Measurements from ENCODE around the gene MYH10. TPM values are rescaled to one million over a fixed set of nuclear protein-coding genes. Genes with fewer than 3 reads are reported as not detected.

The MYH10 gene
- total and polyA plus RNA-seq, 2 experiments from 2014 or later, result 46.8 to 69.5 TPM

GRCh38 chr17:8630802-8631553 is 453 bp upstream of the MYH10 start:
- in situ Hi-C loops (cut with MboI), result no loop called here
- Histone ChIP-seq H3K27ac (0 out of 2 replicates have a peak overlapping the region, but pooled peaks have one; percentile 12), H2AFZ (peak overlapping the region; percentile 85), H3K4me2 (ENCODE audit: unreplicated experiment) (peak overlapping the region; percentile 97), H3K79me2 (ENCODE audit: insufficient read depth) (peaks cover 43% of the 10 kb centered on the region), H3K9me2 (ENCODE audit: insufficient read depth) (no peaks in the 10 kb centered on the region), H3K27me3 (replicated peaks; ENCODE audit: insufficient read depth) (no peaks in the 10 kb centered on the region), H4K20me1 (ENCODE audit: insufficient read depth) (no peaks in the 10 kb centered on the region), H3K9me3 (ENCODE audit: low read depth) (no peaks in the 10 kb centered on the region), H3K4me1 (ENCODE audit: insufficient read depth) (peaks cover 9% of the 10 kb centered on the region; the same call in 1 of the 2 replicates), H3K4me3 (peak overlapping the region; percentile 96), H3F3A (ENCODE audit: insufficient read depth) (no peaks in the 10 kb centered on the region; the same call in none of the 2 replicates), H3K9ac (peak overlapping the region; percentile 93), H3K36me3 (ENCODE audit: low read depth) (no peaks in the 10 kb centered on the region)
- WGBS, 2 experiments (ENCODE audit: low coverage in 1 of 2, low lambda C conversion rate in 2 of 2, missing lambda C conversion rate in 2 of 2), result 1 to 2% methylated on average over 47 to 73 of the region's 85 CpGs
- TF ChIP-seq EZH2phosphoT487 (IDR thresholded peaks at IDR 0.05; ENCODE audit: insufficient read depth, low read depth), result no peak
- no peak for TF ChIP-seq EZH2 (IDR thresholded peaks at IDR 0.05; ENCODE audit: insufficient read depth, poor library complexity, severe bottlenecking)
- DNase-seq, result peak; percentile 99

- Histone ChIP-seq H3K36me3 (ENCODE audit: low read depth) (no peaks in the 10 kb centered on the region), H4K20me1 (ENCODE audit: insufficient read depth) (no peaks in the 10 kb centered on the region), H3K9ac (peak overlapping the region; percentile 93), H3K79me2 (ENCODE audit: insufficient read depth) (peaks cover 57% of the 10 kb centered on the region), H3K4me2 (ENCODE audit: unreplicated experiment) (peak overlapping the region; percentile 97), H3F3A (ENCODE audit: insufficient read depth) (no peaks in the 10 kb centered on the region; the same call in none of the 2 replicates), H3K4me3 (peak overlapping the region; percentile 96), H3K27ac (peak overlapping the region; percentile 73), H3K4me1 (ENCODE audit: insufficient read depth) (peaks cover 9% of the 10 kb centered on the region; the same call in 1 of the 2 replicates), H2AFZ (peak overlapping the region; percentile 85), H3K27me3 (replicated peaks; ENCODE audit: insufficient read depth) (no peaks in the 10 kb centered on the region), H3K9me3 (ENCODE audit: low read depth) (no peaks in the 10 kb centered on the region), H3K9me2 (ENCODE audit: insufficient read depth) (no peaks in the 10 kb centered on the region)
- peak; percentile 72 for DNase-seq
- 1 to 2% methylated on average over 29 to 60 of the region's 76 CpGs for WGBS, 2 experiments (ENCODE audit: low coverage in 1 of 2, low lambda C conversion rate in 2 of 2, missing lambda C conversion rate in 2 of 2)
- TF ChIP-seq EZH2 (IDR thresholded peaks at IDR 0.05; ENCODE audit: insufficient read depth, poor library complexity, severe bottlenecking), result no peak
- in situ Hi-C loops (cut with MboI), result no loop called here
Observed at GRCh38 chr17:8629371-8630226, 926 bp downstream of the MYH10 start.

GRCh38 chr17:8628609-8629169 is 1.8 kb downstream of the MYH10 start:
- no peaks in the 10 kb centered on the region for H3K36me3 ChIP-seq (ENCODE audit: low read depth)
- no peaks in the 10 kb centered on the region; the same call in none of the 2 replicates for H3F3A ChIP-seq (ENCODE audit: insufficient read depth)
- 27 to 31% methylated on average over 8 of the region's 8 CpGs for WGBS, 2 experiments (ENCODE audit: low coverage in 1 of 2, low lambda C conversion rate in 2 of 2, missing lambda C conversion rate in 2 of 2)
- TF ChIP-seq EZH2 (IDR thresholded peaks at IDR 0.05; ENCODE audit: insufficient read depth, poor library complexity, severe bottlenecking), result no peak
- TF ChIP-seq EZH2phosphoT487 (IDR thresholded peaks at IDR 0.05; ENCODE audit: insufficient read depth, low read depth), result no peak
- H3K9ac ChIP-seq, result peak overlapping the region; percentile 93
- H3K27me3 ChIP-seq (replicated peaks; ENCODE audit: insufficient read depth), result no peaks in the 10 kb centered on the region
- H3K27ac ChIP-seq, result peak overlapping the region; percentile 73
- H3K4me2 ChIP-seq (ENCODE audit: unreplicated experiment), result peak overlapping the region; percentile 97
- peaks cover 9% of the 10 kb centered on the region; the same call in 1 of the 2 replicates for H3K4me1 ChIP-seq (ENCODE audit: insufficient read depth)
- peak; percentile 18 for DNase-seq
- H3K9me3 ChIP-seq (ENCODE audit: low read depth), result no peaks in the 10 kb centered on the region
- peak overlapping the region; percentile 96 for H3K4me3 ChIP-seq
- H3K79me2 ChIP-seq (ENCODE audit: insufficient read depth), result peaks cover 66% of the 10 kb centered on the region
- no peaks in the 10 kb centered on the region for H3K9me2 ChIP-seq (ENCODE audit: insufficient read depth)
- in situ Hi-C loops (cut with MboI), result no loop called here
- no peaks in the 10 kb centered on the region for H4K20me1 ChIP-seq (ENCODE audit: insufficient read depth)
- peak overlapping the region; percentile 85 for H2AFZ ChIP-seq

DNA sequence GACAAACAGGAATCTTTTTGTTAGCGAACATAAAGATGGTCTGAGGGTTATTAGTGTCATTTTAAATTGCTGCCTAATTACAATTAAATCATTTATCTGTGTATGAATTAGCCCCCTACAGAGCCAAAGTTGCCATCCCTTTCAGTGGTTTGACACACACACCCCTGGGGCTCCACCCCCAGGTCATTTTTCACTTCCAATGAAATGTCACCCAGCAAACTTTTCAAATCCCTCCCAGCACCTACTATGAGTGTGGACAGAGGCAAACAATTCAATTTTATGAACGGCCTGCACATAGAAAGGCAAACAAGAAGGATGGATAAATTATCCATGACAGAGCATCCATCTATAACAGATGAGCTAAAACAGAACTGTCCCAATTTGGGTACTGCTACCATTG is 2.4 kb downstream of the MYH10 start:
- H3K9ac ChIP-seq, result peak overlapping the region; percentile 93; the same call in 1 of the 2 replicates
- peak overlapping the region; percentile 96 for H3K4me3 ChIP-seq
- in situ Hi-C loops (cut with MboI), result no loop called here
- H3F3A ChIP-seq (ENCODE audit: insufficient read depth), result no peaks in the 10 kb centered on the region; the same call in none of the 2 replicates
- no peaks in the 10 kb centered on the region for H4K20me1 ChIP-seq (ENCODE audit: insufficient read depth)
- TF ChIP-seq EZH2phosphoT487 (IDR thresholded peaks at IDR 0.05; ENCODE audit: insufficient read depth, low read depth), result no peak
- no peaks in the 10 kb centered on the region for H3K27me3 ChIP-seq (replicated peaks; ENCODE audit: insufficient read depth)
- peak; percentile 16 for DNase-seq
- no peak overlapping the region for H3K27ac ChIP-seq
- peaks cover 9% of the 10 kb centered on the region; the same call in 1 of the 2 replicates for H3K4me1 ChIP-seq (ENCODE audit: insufficient read depth)
- no peaks in the 10 kb centered on the region for H3K9me3 ChIP-seq (ENCODE audit: low read depth)
- peak overlapping the region; percentile 97 for H3K4me2 ChIP-seq (ENCODE audit: unreplicated experiment)
- H3K79me2 ChIP-seq (ENCODE audit: insufficient read depth), result peaks cover 70% of the 10 kb centered on the region
- no peaks in the 10 kb centered on the region for H3K36me3 ChIP-seq (ENCODE audit: low read depth)
- H3K9me2 ChIP-seq (ENCODE audit: insufficient read depth), result no peaks in the 10 kb centered on the region
- peak overlapping the region; percentile 85 for H2AFZ ChIP-seq
- WGBS, 2 experiments (ENCODE audit: low coverage in 1 of 2, low lambda C conversion rate in 2 of 2, missing lambda C conversion rate in 2 of 2), result 71 to 76% methylated on average over 2 of the region's 2 CpGs
